Cardiac fibroblast (primary cell): Measurements from ENCODE around the gene MRPS12.
A peak's percentile ranks its signal among the peaks of the same experiment; 100 is the strongest.

ENCODE experiments used
- DNase-seq, 2 donors: peaks; one replicate each; pipeline versions ENCODE4 v3.0.0 to v3.0.0-alpha.2; 2010; ENCODE audit warnings: low read depth in 2 of 2
- H3K4me3 ChIP-seq, 2 donors: replicated peaks in 1 of 2; 1 replicate in 1 of 2; 2 replicates in 1 of 2; pipeline ENCODE4 v1.5.1; 2011; ENCODE audit warnings: low read depth in 2 of 2, low read length in 2 of 2, mild to moderate bottlenecking in 2 of 2, moderate library complexity in 1 of 2
- CTCF ChIP-seq: IDR thresholded peaks from one replicate; pipeline ENCODE4 v1.5.1; 2011; ENCODE audit warnings: low read depth, mild to moderate bottlenecking, low read length, inconsistent platforms

The MRPS12 gene

DNA sequence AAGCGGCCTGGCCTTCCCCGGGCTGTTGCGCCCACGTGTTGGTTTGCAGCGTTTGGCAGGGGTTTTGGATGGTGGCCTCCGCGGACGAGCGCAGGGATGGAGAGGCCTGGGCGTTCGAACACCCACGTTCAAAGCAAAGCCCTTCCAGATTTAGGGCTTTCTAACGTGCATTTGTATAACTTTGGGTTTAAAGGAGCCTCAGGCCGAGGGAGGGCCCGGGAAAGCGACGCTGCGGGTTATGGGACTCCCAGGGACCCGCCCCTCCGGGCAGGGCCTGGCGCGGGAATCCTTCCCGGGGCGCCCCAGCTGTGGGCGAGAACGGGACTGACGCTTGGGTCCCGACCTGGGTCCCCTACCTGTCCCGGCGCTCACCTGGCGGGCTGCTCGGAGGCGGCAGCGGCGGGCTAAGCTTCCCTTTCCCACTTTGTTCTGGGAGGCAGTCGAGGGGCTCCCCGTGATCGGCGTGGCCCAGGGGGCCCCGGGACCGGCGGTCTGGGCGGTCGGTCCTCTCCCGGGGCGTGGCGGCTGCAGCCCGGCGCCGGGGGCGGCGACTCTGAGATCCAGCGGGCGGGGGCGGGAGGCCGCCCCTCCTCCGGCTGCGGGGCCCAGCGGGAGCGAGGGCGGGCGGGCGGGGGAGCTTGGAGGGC is 44.6 kb downstream of the MRPS12 start, which contains the start of gene FBXO17:
FBXO17 (minus strand) TSS at position 529 of the 647 bp plus-strand sequence. CDS start 25,423 bp downstream, outside the sequence.
- peak within 1 kb of the TSS; percentile 69 to 75 for H3K4me3 ChIP-seq
- DNase-seq = peak; percentile 67 to 69
- no peak for TF ChIP-seq CTCF

- DNase-seq = peak; percentile 38 to 52
- no peak for TF ChIP-seq CTCF
- peak overlapping the region; percentile 43 to 75 for H3K4me3 ChIP-seq
Measured at GRCh38 chr19:38975861-38976271, 45.1 kb downstream of the MRPS12 start.

DNA sequence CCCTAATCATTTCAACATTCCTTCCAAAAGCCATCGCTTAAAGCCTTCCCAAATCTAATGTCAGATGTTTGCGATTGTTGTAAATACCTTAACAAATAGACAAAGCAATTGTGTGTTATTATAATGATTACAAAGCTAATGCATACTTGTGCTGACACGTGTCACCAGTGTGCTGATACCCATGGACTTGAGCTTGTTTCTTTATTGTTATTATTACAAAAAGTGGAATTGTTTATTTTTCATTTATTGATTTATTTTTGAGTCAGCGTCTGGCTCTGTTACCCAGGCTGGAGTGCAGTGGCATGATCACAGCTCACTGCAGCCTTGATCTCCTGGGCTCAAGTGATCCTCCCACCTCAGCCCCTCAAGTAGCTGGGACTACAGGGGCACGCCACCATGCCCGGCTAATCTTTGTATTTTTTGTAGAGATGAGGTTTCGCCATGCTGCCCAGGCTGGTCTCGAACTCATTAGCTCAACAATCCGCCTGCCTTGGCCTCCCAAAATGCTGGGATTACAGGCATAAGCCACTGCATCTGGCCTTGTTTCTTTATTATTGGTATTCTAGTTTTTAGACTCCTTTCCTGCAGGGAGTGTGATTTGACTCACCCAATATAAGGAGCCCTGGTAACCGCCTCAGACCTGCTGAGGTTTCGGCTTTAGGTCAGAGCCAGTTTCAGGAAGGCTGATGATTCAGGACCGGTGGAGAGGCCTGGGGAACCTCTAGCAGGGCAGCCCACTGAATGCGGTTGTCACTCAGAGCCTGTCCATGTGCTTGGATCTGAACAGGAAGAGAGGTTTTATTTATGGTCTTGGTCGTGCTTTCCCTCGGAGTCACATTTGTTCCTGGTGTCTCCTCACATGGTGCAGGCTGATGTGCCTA is 46.9 kb downstream of the MRPS12 start:
- DNase-seq = peak in 1 of 2 donors; percentile 4
- no peak overlapping the region for H3K4me3 ChIP-seq
- no peak for TF ChIP-seq CTCF

DNA sequence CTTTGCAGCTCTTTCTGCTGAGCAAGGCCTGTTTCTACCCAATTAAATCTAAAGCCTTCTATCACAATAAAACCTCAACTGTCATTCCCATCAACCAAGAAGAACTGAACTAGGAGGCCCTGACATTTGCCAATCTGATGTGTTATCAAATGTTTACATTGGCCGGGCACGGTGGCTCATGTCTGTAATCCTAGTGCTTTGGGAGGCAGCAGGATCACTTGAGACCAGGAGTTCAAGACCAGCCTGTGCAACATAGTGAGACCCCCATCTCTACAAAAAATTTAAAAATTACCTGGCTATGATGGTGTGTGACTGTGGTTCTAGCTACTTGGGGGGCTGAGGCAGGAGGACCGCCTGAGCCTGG is 47.6 kb downstream of the MRPS12 start:
- DNase-seq = no peak
- no peak for TF ChIP-seq CTCF
- no peak overlapping the region for H3K4me3 ChIP-seq

- TF ChIP-seq CTCF = no peak
- no peak overlapping the region for H3K4me3 ChIP-seq
- no peak for DNase-seq
Measured at GRCh38 chr19:38979812-38980211, 49.1 kb downstream of the MRPS12 start.

GRCh38 chr19:38980583-38981374 is 50.0 kb downstream of the MRPS12 start:
- DNase-seq = no peak
- H3K4me3 ChIP-seq = no peak overlapping the region
- no peak for TF ChIP-seq CTCF
